Left ventricle myocardium superior (tissue), 1 donor: ENCODE measurements around the gene ARL14EP. TPM values are rescaled to one million over a fixed set of nuclear protein-coding genes. Genes with fewer than 3 reads are reported as not detected.

Experiments used
- ATAC-seq: fragments of 200-7000 bp; cut with Tn5 transposase; one replicate; pipeline ENCODE4 v1.9.1; 2020; ENCODE audit warnings: mild to moderate bottlenecking, moderate library complexity
- DNase-seq: peaks from one replicate; pipeline ENCODE4 v3.0.0-alpha.2; 2020
- intact Hi-C: fragments of 100-400 bp; cut with micrococcal nuclease; formaldehyde crosslinking; loops from one replicate; pipeline ENCODE4 v1.11.0; 2022
- long read RNA-seq: library from polyadenylated mRNA; unstranded; transcript quantifications from one replicate; pipeline ENCODE4 v2.0.0, GENCODE V29; 2021
- total RNA-seq: library from RNA; stranded (reverse); fragmentation: NEBNext Ultra II Directional; extraction: Animal tissue kit (Norgen Biotek cat#: 25700); gene quantifications from one replicate; pipeline ENCODE4 v1.2.1, GENCODE V29; 2021
- donor health status: DM: no; HTN: yes; CAD: no; lungs with severe emphysema.

Gene ARL14EP
- 35.9 TPM for total RNA-seq
- long read RNA-seq, transcript ARL14EP-201 (4 exons, 2,430 nt), result major isoform, 58 of 75 reads
- long read RNA-seq, partial matches to known transcripts, result 10 of 75 reads
- long read RNA-seq, other reads (novel, unspliced or antisense), result 6 of 75 reads

- DNase-seq, result peak; percentile 95
- intact Hi-C loops, result no loop called here
- ATAC-seq, result peak; percentile 100
These were observed at the start of gene ARL14EP for GRCh38 chr11:30322826-30323710. ARL14EP (plus strand) TSS chr11:30323104; CDS start chr11:30330949, 7,845 bp downstream.

- ATAC-seq (no peak), DNase-seq (no peak)
- intact Hi-C loops, result no loop called here
These were observed 45.7 kb upstream of the ARL14EP start for GRCh38 chr11:30277176-30277575.

- ATAC-seq, result no peak
- intact Hi-C loops, result no loop called here
- no peak for DNase-seq
These were observed 43.1 kb upstream of the ARL14EP start for GRCh38 chr11:30279796-30280195.

- ATAC-seq (no peak), DNase-seq (no peak)
- intact Hi-C loops, result no loop called here
These were observed 41.2 kb upstream of the ARL14EP start for GRCh38 chr11:30281476-30282288.

GRCh38 chr11:30282289-30282631, 40.6 kb upstream of the ARL14EP start:
- intact Hi-C loops, result no loop called here
- no peak for ATAC-seq

GRCh38 chr11:30284836-30285235, 38.1 kb upstream of the ARL14EP start:
- DNase-seq, result no peak
- intact Hi-C loops, result no loop called here

More at GRCh38 chr11:30282289-30282631, 40.6 kb upstream of the ARL14EP start:
- DNase-seq, result no peak

GRCh38 chr11:30285416-30286121, 37.3 kb upstream of the ARL14EP start:
- DNase-seq, result no peak
- no peak for ATAC-seq

More at GRCh38 chr11:30284836-30285235, 38.1 kb upstream of the ARL14EP start:
- ATAC-seq, result no peak

GRCh38 chr11:30291331-30291730, 31.6 kb upstream of the ARL14EP start:
- DNase-seq, result no peak
- no peak for ATAC-seq
- intact Hi-C loops, result no loop called here

More at GRCh38 chr11:30285416-30286121, 37.3 kb upstream of the ARL14EP start:
- intact Hi-C loops, result no loop called here

GRCh38 chr11:30292545-30292944, 30.4 kb upstream of the ARL14EP start:
- ATAC-seq (no peak), DNase-seq (no peak)
- intact Hi-C loops, result no loop called here

- no peak for DNase-seq
- no peak for ATAC-seq
- intact Hi-C loops, result no loop called here
These were observed 27.6 kb upstream of the ARL14EP start for GRCh38 chr11:30295178-30295885.

- DNase-seq (no peak), ATAC-seq (no peak)
- intact Hi-C loops, result no loop called here
These were observed 18.3 kb upstream of the ARL14EP start for GRCh38 chr11:30304620-30305019.

- no peak for ATAC-seq
- intact Hi-C loops, result no loop called here
- DNase-seq, result no peak
These were observed 12.3 kb upstream of the ARL14EP start for GRCh38 chr11:30310623-30311022.

- intact Hi-C loops, result no loop called here
- ATAC-seq, result no peak
- DNase-seq, result no peak
These were observed 11.7 kb upstream of the ARL14EP start for GRCh38 chr11:30311189-30311588.

- intact Hi-C loops, result no loop called here
- ATAC-seq, result no peak
- no peak for DNase-seq
These were observed 10.7 kb upstream of the ARL14EP start for GRCh38 chr11:30312243-30312642.

- intact Hi-C loops, result no loop called here
- ATAC-seq (no peak), DNase-seq (no peak)
These were observed 9.3 kb upstream of the ARL14EP start for GRCh38 chr11:30313580-30313979.

- intact Hi-C loops, result no loop called here
- no peak for ATAC-seq
- no peak for DNase-seq
These were observed 8.3 kb upstream of the ARL14EP start for GRCh38 chr11:30314625-30315024.

- DNase-seq (no peak), ATAC-seq (no peak)
- intact Hi-C loops, result no loop called here
These were observed 6.7 kb upstream of the ARL14EP start for GRCh38 chr11:30316237-30316636.

- DNase-seq (no peak), ATAC-seq (no peak)
- intact Hi-C loops, result no loop called here
These were observed 5.9 kb upstream of the ARL14EP start for GRCh38 chr11:30317030-30317429.

GRCh38 chr11:30321321-30321720, 1.6 kb upstream of the ARL14EP start:
- ATAC-seq (no peak), DNase-seq (no peak)
- intact Hi-C loops, result no loop called here
